GM19238 (cell line): Measurements from ENCODE around the gene PROS1.
"Not testable (repeated sequence)": the region's sequence is repeated elsewhere in the genome, so short reads cannot be mapped to it uniquely, and the experiment has no call there.

ENCODE experiments used
- DNase-seq: peaks from one replicate; pipeline ENCODE4 v3.0.0; 2011; ENCODE audit warnings: low spot score; ENCODE audit not compliant: insufficient read length

The PROS1 gene

GRCh38 chr3:93969997-93970396 is 3.7 kb downstream of the PROS1 start:
- DNase-seq, result no peak

DNA sequence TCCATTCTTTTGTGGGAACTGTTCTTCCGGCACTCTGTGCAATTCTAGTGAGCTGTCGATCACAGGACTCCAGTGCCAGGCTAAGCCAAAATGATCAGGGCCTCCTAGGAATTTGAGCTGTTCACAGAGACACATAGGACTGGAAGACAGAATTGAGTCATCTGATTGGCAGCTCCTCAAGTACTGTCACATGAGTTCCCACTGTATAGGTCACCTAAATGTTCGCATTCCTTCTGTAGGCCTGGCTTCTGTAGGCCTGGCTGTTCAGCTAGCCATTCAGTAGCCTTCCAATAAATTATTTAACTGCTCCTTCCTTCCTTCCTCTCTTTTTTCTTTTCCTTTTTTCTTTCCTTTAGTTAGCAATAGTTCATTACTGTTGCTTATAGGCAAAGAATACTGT is 4.3 kb downstream of the PROS1 start:
- no peak for DNase-seq

GRCh38 chr3:93965106-93965505 is 8.6 kb downstream of the PROS1 start:
- not testable (repeated sequence) for DNase-seq

- no peak for DNase-seq
These were observed 10.9 kb downstream of the PROS1 start for GRCh38 chr3:93962798-93963197.

DNA sequence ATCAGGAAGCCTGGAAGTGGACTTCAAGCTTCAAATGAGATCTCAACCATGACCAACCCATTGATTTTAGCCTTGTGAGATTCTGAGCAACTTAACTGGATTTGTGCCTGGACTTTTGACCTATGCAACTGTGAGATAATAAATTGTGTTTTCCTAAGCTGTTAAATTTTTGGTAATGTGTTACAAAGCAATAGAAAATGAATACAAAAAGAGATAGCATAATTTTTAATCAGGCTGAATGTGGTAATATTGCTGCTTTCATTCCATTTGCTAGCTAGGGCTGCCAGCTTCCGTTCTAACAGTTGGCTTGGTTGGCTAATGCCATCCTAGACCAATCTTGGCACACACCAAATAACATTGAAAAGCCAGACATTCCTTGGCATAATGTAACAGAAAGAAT is 12.2 kb downstream of the PROS1 start:
- DNase-seq, result no peak

- DNase-seq, result no peak
These were observed 12.7 kb downstream of the PROS1 start for GRCh38 chr3:93961026-93961425.

DNA sequence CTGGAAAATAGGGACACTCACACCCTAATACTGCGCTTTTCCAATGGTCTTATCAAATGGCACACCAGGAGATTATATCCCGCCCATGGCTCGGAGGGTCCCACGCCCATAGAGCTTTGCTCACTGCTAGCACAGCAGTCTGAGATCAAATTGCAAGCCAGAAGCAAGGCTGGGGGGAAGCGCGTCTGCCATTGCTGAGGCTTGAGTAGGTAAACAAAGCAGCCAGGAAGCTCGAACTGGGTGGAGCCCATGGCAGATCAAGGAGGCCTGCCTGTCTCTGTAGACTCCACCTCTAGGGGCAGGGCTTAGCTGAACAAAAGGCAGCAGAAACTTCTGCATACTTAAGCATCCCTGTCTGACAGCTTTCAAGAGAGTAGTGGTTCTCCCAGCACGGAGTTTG is 23.7 kb downstream of the PROS1 start:
- DNase-seq, result not testable (repeated sequence)

DNA sequence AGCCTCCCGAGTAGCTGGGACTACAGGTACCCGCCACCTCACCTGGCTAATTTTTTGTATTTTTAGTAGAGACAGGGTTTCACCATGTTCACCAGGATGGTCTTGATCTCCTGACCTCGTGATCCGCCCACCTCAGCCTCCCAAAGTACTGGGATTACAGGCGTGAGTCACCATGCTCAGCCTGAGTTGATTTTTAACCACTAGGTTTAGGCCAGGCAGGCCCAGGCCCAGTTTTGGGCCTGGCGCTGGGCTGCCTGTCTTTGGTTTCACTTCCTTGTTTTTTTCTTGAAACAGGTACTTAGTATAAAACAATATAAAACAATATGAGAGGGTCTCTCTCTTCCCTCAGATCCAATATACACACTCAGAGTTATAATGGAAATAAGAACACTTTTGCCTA is 36.2 kb downstream of the PROS1 start:
- DNase-seq, result not testable (repeated sequence)

- no peak for DNase-seq
These were observed 37.1 kb downstream of the PROS1 start for GRCh38 chr3:93936549-93936948.

DNA sequence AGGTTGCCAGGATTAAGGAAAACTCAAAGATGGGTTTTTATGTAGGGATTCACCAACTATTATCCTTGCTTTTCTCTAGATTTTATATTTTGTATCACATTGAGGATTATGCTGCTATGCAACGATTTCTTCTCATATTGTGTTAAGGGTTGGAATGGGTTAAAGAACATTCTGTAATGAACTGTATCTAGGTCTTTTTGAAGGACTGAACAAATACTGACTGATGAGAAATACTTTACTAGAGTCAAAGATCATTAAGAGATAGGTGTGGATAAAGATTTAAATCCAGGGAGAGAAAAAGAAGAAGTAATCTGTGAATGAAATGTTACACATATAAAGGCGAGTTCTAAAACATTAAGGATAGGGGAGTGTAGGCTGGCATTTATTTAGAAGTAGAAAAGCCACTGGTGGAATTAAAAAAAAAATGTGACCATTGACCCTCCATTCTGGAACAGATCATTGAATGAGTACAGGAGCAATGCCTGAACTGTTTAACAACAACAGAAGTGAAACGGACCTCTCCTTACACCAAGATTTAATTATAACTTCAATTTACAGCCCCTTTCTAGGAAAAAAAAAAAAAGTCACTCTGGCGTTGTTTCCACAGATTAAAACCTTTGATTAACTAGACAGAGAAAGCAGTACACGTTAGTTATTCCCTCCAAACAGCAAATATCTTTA is 39.2 kb downstream of the PROS1 start:
- DNase-seq, result no peak

- DNase-seq, result no peak
These were observed 42.0 kb downstream of the PROS1 start for GRCh38 chr3:93931597-93932229.

GRCh38 chr3:93930041-93930440 is 43.7 kb downstream of the PROS1 start:
- no peak for DNase-seq

DNA sequence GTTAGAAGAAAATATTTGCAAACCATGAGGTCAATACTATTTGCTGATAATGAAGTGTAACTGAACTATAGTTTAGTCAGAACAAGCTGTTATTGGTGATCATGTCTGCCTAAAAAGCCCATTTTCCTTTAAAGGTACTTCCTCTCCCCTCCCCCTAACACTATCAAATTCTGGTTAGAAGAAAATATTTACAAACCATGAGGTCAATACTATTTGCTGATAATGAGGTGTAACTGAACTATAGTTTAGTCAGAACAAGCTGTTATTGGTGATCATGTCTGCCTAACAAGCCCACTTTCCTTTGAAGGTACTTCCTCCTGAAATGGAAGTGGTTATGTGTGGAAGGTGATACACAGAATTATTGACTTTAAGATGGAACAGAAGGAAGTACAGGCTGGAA is 46.9 kb downstream of the PROS1 start:
- no peak for DNase-seq

DNA sequence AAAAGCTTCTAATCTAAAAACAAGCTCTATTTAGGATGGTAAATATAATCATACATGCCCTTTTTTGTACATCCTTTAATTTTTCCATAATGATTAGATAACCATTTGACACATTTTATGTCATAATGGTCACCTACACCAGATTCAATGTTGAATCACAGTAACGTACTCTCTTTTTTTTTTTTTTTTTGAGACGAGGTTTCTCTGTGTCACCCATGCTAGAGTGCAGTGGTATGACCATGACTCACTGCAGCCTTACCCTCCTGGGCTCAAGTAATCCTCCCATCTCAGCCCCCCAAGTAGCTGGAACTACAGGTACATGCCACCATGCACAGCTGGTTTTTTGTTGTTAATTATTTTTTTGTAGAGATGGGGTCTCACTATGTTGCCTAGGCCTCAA is 49.2 kb downstream of the PROS1 start:
- DNase-seq, result no peak

DNA sequence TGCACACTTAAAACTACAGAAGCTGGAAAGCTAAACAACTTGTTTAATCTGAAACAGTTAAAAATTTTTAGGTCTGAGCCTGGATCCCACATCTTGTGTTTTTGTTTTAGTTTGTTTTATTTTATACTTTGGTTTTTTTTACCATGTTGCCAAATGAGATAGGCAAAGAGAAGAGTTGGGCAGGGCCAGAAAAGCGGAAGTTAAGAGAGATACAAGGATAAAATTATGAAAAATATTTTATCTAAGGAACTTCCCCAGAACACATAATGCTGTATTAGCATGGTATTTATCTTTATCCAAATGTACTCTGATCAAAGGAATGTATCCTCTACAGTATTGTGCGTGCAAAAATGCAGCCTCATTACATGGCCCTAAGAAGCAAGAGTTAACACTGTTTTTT is 50.7 kb downstream of the PROS1 start:
- no peak for DNase-seq

- not testable (repeated sequence) for DNase-seq
These were observed 56.1 kb downstream of the PROS1 start for GRCh38 chr3:93917546-93918029.

- not testable (repeated sequence) for DNase-seq
These were observed 60.1 kb downstream of the PROS1 start for GRCh38 chr3:93913623-93914022.

GRCh38 chr3:93911206-93911605 is 62.5 kb downstream of the PROS1 start:
- no peak for DNase-seq

- DNase-seq, result no peak
These were observed 63.6 kb downstream of the PROS1 start for GRCh38 chr3:93910097-93910496.

GRCh38 chr3:93907132-93907531 is 66.6 kb downstream of the PROS1 start:
- no peak for DNase-seq

DNA sequence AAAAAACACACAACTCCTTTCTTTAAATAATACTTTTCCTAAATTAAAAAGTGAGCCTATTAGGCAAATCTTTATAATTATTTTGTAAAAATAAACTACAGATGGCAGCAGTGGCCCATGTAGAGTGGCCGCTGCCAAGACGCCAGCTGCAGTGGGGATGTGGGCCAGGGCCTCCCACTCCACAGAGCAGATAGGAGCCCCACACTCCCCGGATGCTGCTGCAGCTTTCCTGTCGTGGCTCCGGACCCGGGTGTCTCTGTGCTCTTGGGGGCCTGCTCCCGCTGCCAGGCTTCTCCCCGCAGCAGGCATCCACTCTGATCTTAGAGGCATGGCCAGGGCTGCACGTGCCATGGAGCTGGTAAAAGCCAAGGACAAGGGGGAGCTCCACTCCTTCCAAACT is 67.5 kb downstream of the PROS1 start:
- DNase-seq, result no peak

DNA sequence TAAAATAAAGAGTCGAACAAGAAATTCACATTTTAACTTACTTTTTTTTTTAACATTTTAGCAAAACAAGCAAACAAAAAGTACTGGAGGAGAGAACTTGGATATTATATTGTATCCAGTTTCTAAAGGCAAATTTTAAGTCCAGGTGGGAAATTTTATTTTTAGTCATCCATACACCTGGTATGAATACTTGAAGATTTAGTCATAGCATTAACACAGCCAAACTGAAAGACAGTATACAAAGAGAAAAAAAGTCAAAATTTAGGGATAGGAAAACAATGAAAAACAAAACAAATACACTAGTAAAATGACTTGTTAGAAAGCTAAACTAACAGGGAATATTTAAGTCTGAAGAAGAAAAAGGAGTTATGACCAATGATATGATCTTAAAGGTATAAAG is 69.1 kb downstream of the PROS1 start:
- no peak for DNase-seq
